ENCODE results near the gene HES3.

The HES3 gene

GRCh38 chr1:6220236-6220635 lies 23.7 kb upstream of the HES3 start:
- DNase-seq: no peak

- no peak for DNase-seq
Observed at GRCh38 chr1:6221210-6221784, 22.7 kb upstream of the HES3 start.

- DNase-seq: peak; percentile 43
Observed at GRCh38 chr1:6222636-6223035, 21.3 kb upstream of the HES3 start.

GRCh38 chr1:6223617-6224016 lies 20.4 kb upstream of the HES3 start:
- DNase-seq: no peak

- DNase-seq: no peak
Observed at GRCh38 chr1:6224718-6225117, 19.3 kb upstream of the HES3 start.

GRCh38 chr1:6225651-6226050 lies 18.3 kb upstream of the HES3 start:
- no peak for DNase-seq

GRCh38 chr1:6233376-6233775 lies 10.6 kb upstream of the HES3 start:
- DNase-seq: no peak

GRCh38 chr1:6234502-6235295 lies 9.3 kb upstream of the HES3 start:
- DNase-seq: peak; percentile 49

GRCh38 chr1:6235296-6235677 lies 8.7 kb upstream of the HES3 start:
- no peak for DNase-seq

GRCh38 chr1:6237093-6237492 lies 6.9 kb upstream of the HES3 start:
- no peak for DNase-seq

GRCh38 chr1:6239213-6239752 lies 4.7 kb upstream of the HES3 start:
- no peak for DNase-seq

GRCh38 chr1:6239950-6240768 lies 3.8 kb upstream of the HES3 start:
- peak; percentile 61 for DNase-seq

- no peak for DNase-seq
Observed at GRCh38 chr1:6241107-6241886, 2.7 kb upstream of the HES3 start.

- no peak for DNase-seq
Observed at GRCh38 chr1:6241887-6242740, 1.9 kb upstream of the HES3 start.

GRCh38 chr1:6243053-6243834 lies 735 bp upstream of the HES3 start:
- no peak for DNase-seq

- DNase-seq: no peak
Observed at GRCh38 chr1:6244401-6245049, 546 bp downstream of the HES3 start.

GRCh38 chr1:6245086-6245868 lies 1.3 kb downstream of the HES3 start:
- DNase-seq: peak; percentile 74

GRCh38 chr1:6245869-6246496 lies 2.0 kb downstream of the HES3 start:
- no peak for DNase-seq

All from fibroblast of skin of right biceps (primary cell).